NCI-H2107 treated with DMSO at 0.1 percent for 48 hours (cell line): Measurements from ENCODE around the gene SSTR5.
A peak's percentile ranks its signal among the peaks of the same experiment; 100 is the strongest.
"Not testable (repeated sequence)": the region's sequence is repeated elsewhere in the genome, so short reads cannot be mapped to it uniquely, and the experiment has no call there.

Experiments
- DNase-seq: peaks from one replicate; lab custom pipeline; 2025; ENCODE audit not compliant: unreplicated experiment; lab: John Stamatoyannopoulos, UW

SSTR5 gene

GRCh38 chr16:1073262-1073558, 663 bp downstream of the SSTR5 start:
- DNase-seq, result no peak

GRCh38 chr16:1073566-1074378, 1.2 kb downstream of the SSTR5 start:
- DNase-seq, result no peak

- DNase-seq, result no peak
Observed at GRCh38 chr16:1074379-1074649, 1.8 kb downstream of the SSTR5 start.

GRCh38 chr16:1075546-1075945, 3.0 kb downstream of the SSTR5 start:
- DNase-seq, result no peak

- no peak for DNase-seq
Observed at GRCh38 chr16:1076801-1077576, 4.4 kb downstream of the SSTR5 start.

GRCh38 chr16:1077877-1078578, 5.5 kb downstream of the SSTR5 start:
- DNase-seq, result no peak

GRCh38 chr16:1078579-1079021, 6.1 kb downstream of the SSTR5 start:
- DNase-seq, result peak; percentile 30

GRCh38 chr16:1079341-1079740, 6.8 kb downstream of the SSTR5 start:
- no peak for DNase-seq

- no peak for DNase-seq
Observed at GRCh38 chr16:1079786-1080525, 7.4 kb downstream of the SSTR5 start.

GRCh38 chr16:1080801-1081733, 8.5 kb downstream of the SSTR5 start:
- DNase-seq, result no peak

GRCh38 chr16:1081734-1082265, 9.3 kb downstream of the SSTR5 start:
- no peak for DNase-seq

GRCh38 chr16:1082266-1082951, 9.9 kb downstream of the SSTR5 start:
- no peak for DNase-seq

GRCh38 chr16:1082952-1083675, 10.6 kb downstream of the SSTR5 start:
- no peak for DNase-seq

GRCh38 chr16:1084971-1085370, 12.4 kb downstream of the SSTR5 start:
- DNase-seq, result no peak

- not testable (repeated sequence) for DNase-seq
Observed at GRCh38 chr16:1086443-1086842, 13.9 kb downstream of the SSTR5 start.

- DNase-seq, result no peak
Observed at GRCh38 chr16:1088295-1089170, 16.0 kb downstream of the SSTR5 start.

- no peak for DNase-seq
Observed at GRCh38 chr16:1089439-1089821, 16.9 kb downstream of the SSTR5 start.
